ENCODE results near the gene ALG2. TPM values are rescaled to one million over a fixed set of nuclear protein-coding genes. Genes with fewer than 3 reads are reported as not detected.

The ALG2 gene
- total and polyA plus RNA-seq, 9 of the 15 experiments (the other 6 are each of a cell fraction or from before 2014, with no cell fraction given), result 4.9 to 41.9 (median 20.2) TPM

GRCh38 chr9:99183616-99184015 lies 38.1 kb downstream of the ALG2 start (continued):
- TF ChIP-seq ZNF253 (CRISPR knock-in tag; conservative IDR thresholded peaks at IDR 0.05) (no peak), KLF16 (IDR thresholded peaks at IDR 0.05) (no peak), CBX3 (IDR thresholded peaks at IDR 0.05; ENCODE audit: borderline replicate concordance in 1 of 2, low read length in 2 of 2) (no peak), TEAD2 (tag; IDR thresholded peaks at IDR 0.05) (no peak)

- intact Hi-C loops (cut with micrococcal nuclease), result loop anchor here (5.0 to 10.0 kb wide), 9 partner anchors 112 to 1415 kb away; no protein-coding TSS in a partner anchor
- WGBS (ENCODE audit: insufficient coverage, low coverage, missing lambda C conversion rate), result 17% methylated on average over 3 of the region's 3 CpGs
- no peaks in the 10 kb centered on the region for H3K79me2 ChIP-seq (ENCODE audit: control insufficient read depth, insufficient read depth, low read length)
- H3K4me1 ChIP-seq (replicated peaks in 1 of 2; ENCODE audit: control insufficient read depth in 2 of 2, insufficient read depth in 2 of 2, low read length in 2 of 2), result peaks cover 2 to 5% of the 10 kb centered on the region in 2 experiments; a peak in 3 of 5 replicates
- H3K9me3 ChIP-seq (replicated peaks; ENCODE audit: control insufficient read depth, insufficient read depth, low read depth, low read length), result no peaks in the 10 kb centered on the region
- H4K20me1 ChIP-seq (replicated peaks; ENCODE audit: control insufficient read depth, insufficient read depth, low read length), result no peaks in the 10 kb centered on the region
- BruUV-seq (replicated peaks), result no TSS peak
- FAIRE-seq, result no peak
- ChIA-PET CTCF (ENCODE audit: low intra/inter-chr PET ratio) (no interaction called here), POLR2A (interaction anchor here (0.5 to 1.0 kb wide), 3 partner anchors 10 to 269 kb away, joined by 3 to 7 read pairs (median 3); no protein-coding TSS in a partner anchor)
- TF ChIP-seq SIX5 (IDR thresholded peaks at IDR 0.05; ENCODE audit: borderline replicate concordance in 1 of 2, insufficient read depth in 1 of 2, low read depth in 1 of 2, low read length in 2 of 2), result no peak
- no peak for TF ChIP-seq ETV6 (IDR thresholded peaks at IDR 0.05; ENCODE audit: borderline replicate concordance in 1 of 2, low read depth in 2 of 2, low read length in 1 of 2)
- no peak for TF ChIP-seq ETV6 (CRISPR knock-in tag; IDR thresholded peaks at IDR 0.05; ENCODE audit: borderline replicate concordance)
- TF ChIP-seq MECOM (CRISPR knock-in tag; IDR thresholded peaks at IDR 0.05), result no peak
- no peak for TF ChIP-seq ZNF239 (CRISPR knock-in tag; IDR thresholded peaks at IDR 0.05)
- no peak for TF ChIP-seq HINFP (tag; conservative IDR thresholded peaks at IDR 0.05; ENCODE audit: low read depth)
- TF ChIP-seq SPI1 (IDR thresholded peaks at IDR 0.05; ENCODE audit: borderline replicate concordance, low read depth, low read length), result no peak
- no peak for TF ChIP-seq NCOA4 (IDR thresholded peaks at IDR 0.05; ENCODE audit: partially characterized antibody)
- TF ChIP-seq ZNF707 (CRISPR knock-in tag; conservative IDR thresholded peaks at IDR 0.05), result no peak
- no peak for TF ChIP-seq CGGBP1 (CRISPR knock-in tag; IDR thresholded peaks at IDR 0.05)
- no peak for TF ChIP-seq NBN (IDR thresholded peaks at IDR 0.05; ENCODE audit: low read depth)
- TF ChIP-seq NUFIP1 (IDR thresholded peaks at IDR 0.05; ENCODE audit: partially characterized antibody), result no peak
- no peak for TF ChIP-seq SREBF1 (IDR thresholded peaks at IDR 0.05; ENCODE audit: borderline replicate concordance, low read depth, low read length)
- TF ChIP-seq SP1 (CRISPR knock-in tag; IDR thresholded peaks at IDR 0.05), result no peak
- TF ChIP-seq ZNF780A (CRISPR knock-in tag; IDR thresholded peaks at IDR 0.05), result no peak
- no peak for TF ChIP-seq ZNF217 (CRISPR knock-in tag; IDR thresholded peaks at IDR 0.05)
- TF ChIP-seq CBX1 (IDR thresholded peaks at IDR 0.05; ENCODE audit: low read depth), result no peak
- TF ChIP-seq GATAD2B (IDR thresholded peaks at IDR 0.05; ENCODE audit: borderline replicate concordance), result no peak
- in situ Hi-C loops (cut with MboI), result loop anchor here (5.0 to 10.0 kb wide), 3 partner anchors 80 to 1032 kb away; no protein-coding TSS in a partner anchor
- no peak overlapping the region for H3K4me3 ChIP-seq
- no peaks in the 10 kb centered on the region for H3K36me3 ChIP-seq (ENCODE audit: control insufficient read depth, insufficient read depth, low read length)
- H3K9me1 ChIP-seq (ENCODE audit: control insufficient read depth, insufficient read depth, low read length), result no peaks in the 10 kb centered on the region
- no peak overlapping the region for H3K4me2 ChIP-seq (ENCODE audit: insufficient read depth, low read length)
- H3K9ac ChIP-seq (ENCODE audit: insufficient read depth in 1 of 2, low read depth in 2 of 2, low read length in 2 of 2), result no peak overlapping the region
- H3K27ac ChIP-seq (ENCODE audit: extremely low read depth, low read depth, low read length), result no peak overlapping the region
- no peak for ATAC-seq
- DNase-seq (ENCODE audit: extremely low read depth in 1 of 4, low spot score in 3 of 4), result no peak
- peaks cover 1 to 31% of the 10 kb centered on the region in 2 experiments; a peak in 4 of 5 replicates for H3K27me3 ChIP-seq (ENCODE audit: control insufficient read depth in 2 of 2, insufficient read depth in 2 of 2, low read length in 2 of 2)
- no peak overlapping the region for H2AFZ ChIP-seq (ENCODE audit: low read depth, low read length)
Observed at GRCh38 chr9:99182356-99182755, 39.4 kb downstream of the ALG2 start.
